Glomerular endothelial cell (primary cell): ENCODE data around the gene IRF7. TPM values are rescaled to one million over a fixed set of nuclear protein-coding genes. Genes with fewer than 3 reads are reported as not detected.

ENCODE experiments used
- DNase-seq: peaks from one replicate; pipeline ENCODE4 v3.0.0-alpha.2; 2011; ENCODE audit warnings: low read depth, low spot score; ENCODE audit errors: extremely low read depth
- total RNA-seq: library from RNA; depleted of rRNA; stranded (reverse); fragments of >200 nt; gene quantifications from 2 replicates; pipeline ENCODE4 v1.2.3, GENCODE V29; 2015

Gene IRF7
- total RNA-seq, 1 donor from 2014 or later, result 66.5 TPM

DNA sequence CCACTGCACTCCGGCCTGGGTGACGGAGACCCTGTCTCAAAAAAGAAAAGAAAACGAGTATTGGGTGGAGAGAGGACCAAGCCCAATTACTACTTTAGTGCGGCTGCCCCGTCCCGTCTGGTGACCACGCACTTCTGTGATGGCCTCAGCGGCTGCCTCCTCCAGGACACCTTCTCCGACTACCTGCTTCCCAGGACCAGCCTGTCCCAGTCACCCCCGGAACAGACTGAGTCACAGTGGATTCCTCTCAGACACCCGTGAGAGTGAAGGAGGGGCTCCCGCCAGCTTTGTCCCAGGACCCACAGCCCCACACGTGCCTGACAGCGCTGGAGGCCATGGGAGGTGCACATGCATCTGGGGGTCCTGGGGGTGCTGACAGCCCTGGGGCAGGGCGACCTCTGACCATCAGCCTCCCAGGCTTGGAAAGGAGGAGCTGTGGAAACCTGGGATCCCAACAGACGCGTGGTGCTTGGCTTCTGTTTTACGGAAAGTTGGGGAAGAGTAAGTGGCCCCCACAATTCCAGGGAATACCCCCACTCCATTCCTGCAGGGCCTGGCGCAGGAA is 26.1 kb upstream of the IRF7 start:
- DNase-seq, result no peak

- DNase-seq, result no peak
These were observed 24.4 kb upstream of the IRF7 start for GRCh38 chr11:640021-640706.

DNA sequence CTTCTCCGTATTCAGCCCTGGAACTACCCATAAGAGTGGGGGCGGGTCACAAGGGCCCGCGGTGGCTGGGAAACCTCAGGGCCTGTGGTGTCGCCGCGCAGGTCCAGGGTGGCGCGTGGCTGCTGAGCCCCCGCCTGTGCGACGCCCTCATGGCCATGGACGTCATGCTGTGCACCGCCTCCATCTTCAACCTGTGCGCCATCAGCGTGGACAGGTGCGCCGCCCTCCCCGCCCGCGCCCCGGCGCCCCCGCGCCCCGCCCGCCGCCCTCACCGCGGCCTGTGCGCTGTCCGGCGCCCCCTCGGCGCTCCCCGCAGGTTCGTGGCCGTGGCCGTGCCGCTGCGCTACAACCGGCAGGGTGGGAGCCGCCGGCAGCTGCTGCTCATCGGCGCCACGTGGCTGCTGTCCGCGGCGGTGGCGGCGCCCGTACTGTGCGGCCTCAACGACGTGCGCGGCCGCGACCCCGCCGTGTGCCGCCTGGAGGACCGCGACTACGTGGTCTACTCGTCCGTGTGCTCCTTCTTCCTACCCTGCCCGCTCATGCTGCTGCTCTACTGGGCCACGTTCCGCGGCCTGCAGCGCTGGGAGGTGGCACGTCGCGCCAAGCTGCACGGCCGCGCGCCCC is 23.7 kb upstream of the IRF7 start:
- no peak for DNase-seq

GRCh38 chr11:638631-639331 is 23.0 kb upstream of the IRF7 start:
- no peak for DNase-seq

DNA sequence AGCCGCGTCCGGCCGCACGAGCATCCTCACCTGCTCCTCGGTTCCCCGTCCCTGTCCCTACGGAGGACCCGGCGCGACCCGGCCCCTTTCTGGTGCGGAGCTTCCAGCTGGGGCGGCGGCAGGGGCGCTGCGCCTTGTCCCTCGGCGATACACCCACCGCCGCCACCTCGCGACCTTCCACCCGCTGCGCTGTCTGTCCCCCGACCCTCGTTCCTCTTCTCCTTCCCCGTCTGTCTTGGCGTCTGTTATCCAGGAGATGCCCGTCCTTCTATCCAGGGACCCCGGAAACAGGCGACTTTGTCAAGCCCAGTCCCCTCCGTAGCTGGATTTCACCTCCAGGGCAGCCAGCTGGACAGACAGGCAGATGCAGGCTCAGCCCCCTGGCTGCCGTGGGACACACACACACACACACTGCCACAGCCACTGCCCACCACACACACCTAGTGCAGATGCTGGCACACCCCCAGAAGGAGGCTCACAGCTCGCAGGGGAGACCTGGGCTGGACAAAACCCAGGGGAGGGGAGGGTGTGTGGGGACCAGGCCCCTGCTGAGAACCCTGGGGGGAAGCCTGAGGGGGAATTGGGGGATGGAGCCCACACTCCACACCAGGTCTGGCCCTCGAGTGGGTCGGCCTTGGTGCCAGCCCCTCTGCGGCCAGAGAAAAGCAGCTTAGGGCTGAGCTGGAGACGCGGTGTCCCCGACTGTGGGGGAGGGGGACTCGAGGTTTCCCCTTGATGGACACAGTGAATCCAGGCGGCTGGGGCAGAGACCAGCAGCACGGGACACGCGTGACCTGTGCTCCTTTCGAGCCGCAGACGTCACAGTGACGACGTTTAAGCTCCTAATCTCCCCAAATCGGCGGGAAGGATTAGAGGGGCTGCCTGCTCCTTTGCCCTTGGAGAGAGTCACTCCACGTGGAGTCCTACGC is 22.1 kb upstream of the IRF7 start:
- DNase-seq, result no peak

GRCh38 chr11:637333-637592 is 21.5 kb upstream of the IRF7 start:
- no peak for DNase-seq

GRCh38 chr11:636511-637332 is 21.0 kb upstream of the IRF7 start, which contains the start of gene DRD4:
DRD4 (plus strand) TSS chr11:637269; CDS start chr11:637305, 36 bp downstream.
- DNase-seq, result no peak

DNA sequence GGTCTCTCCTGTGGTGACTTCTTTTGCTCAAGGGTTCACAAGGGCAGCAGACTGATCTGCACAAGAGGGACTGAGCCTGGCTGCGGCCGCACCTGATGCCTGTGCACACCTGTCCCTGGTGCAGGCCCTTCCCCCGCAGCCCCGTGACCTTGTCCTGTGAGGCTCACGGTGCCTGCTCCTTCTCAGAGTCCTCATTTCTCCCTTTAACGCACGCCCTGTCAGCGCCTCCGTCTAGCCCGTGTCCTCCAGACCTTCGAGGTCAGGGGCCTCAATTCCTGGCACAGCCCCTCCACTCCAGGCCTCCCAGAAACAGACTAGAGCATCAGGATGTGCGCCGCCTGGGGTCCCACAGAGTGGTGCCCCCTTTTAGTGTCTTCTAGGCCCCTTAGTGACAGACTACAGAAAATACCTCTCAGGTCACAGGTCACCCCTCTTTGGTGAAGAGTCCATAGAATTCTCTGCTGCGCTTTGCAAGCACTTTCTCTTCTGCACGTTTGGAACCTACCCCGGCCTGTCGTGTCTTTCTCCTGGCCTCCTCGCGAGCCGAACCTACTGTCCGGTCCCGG is 20.3 kb upstream of the IRF7 start:
- no peak for DNase-seq

GRCh38 chr11:630871-631270 is 15.1 kb upstream of the IRF7 start:
- no peak for DNase-seq

- DNase-seq, result no peak
These were observed 13.5 kb upstream of the IRF7 start for GRCh38 chr11:629237-629583.

DNA sequence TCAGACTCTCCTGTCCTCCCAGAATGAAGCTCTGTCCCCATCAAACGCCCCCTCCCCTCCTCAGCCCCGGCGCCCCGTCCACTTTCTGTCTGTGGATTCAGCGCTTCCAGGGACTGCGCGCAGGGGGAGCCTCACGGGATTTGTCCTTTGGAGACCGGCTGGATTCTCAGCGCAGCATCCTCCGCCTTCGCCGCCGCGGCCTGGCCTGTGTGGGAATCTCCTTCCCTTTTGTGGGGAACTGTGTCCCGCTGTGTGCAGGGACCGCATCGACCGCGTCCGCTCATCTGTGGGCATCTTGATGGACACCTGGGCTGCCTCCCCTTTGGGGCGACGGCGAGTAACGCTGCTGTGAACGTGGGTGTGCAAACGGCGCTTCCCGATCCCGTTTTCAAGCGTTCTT is 12.3 kb upstream of the IRF7 start:
- no peak for DNase-seq

DNA sequence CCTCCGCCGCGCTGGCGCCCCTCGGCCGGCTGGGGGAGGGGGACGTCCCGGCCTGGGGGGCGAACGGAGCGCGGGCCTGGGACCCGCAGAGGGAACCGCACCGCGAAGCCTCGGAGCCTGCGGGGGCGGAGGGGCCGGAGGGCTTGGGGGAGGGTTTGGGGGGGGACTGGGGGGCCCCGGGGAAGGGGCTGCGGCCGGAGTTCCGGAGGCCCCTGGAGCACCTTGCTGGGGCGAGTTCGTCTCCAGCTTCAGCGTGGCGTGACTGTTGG is 11.5 kb upstream of the IRF7 start:
- no peak for DNase-seq

- no peak for DNase-seq
These were observed 10.9 kb upstream of the IRF7 start, which contains the start of gene SCT for GRCh38 chr11:626475-627307. SCT (minus strand) TSS chr11:627181; CDS start chr11:627143, 38 bp downstream.

DNA sequence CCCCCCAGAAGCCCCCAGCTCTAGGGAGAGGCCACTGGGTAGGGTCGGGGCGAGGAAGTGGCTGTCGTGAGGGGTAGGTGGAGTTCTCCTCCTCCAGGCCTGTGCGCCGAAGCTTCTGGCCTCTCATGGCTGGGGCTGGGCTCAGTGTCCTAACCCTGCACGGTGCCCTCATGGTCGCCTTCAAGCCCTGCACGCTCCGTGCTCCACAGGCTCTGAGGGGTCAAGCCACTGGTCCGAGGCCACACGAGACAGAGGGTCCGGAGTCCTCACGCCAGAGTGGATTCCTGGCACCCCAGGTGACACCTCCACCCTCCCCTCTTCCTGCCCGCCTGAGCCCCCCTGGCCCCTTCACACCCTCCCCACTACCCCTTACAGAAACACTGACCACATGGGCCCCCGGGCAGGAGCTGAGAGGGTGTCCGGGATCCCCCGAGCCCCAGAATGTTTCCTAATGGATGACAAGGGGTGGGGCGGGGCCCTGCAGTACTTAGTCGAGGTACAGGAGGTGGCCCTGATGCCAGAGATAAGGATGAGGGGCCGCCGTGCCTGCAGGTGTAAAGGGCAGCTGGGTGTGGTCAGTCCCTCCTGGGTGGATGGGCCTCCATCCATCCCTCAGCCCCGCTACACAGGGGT is 10.0 kb upstream of the IRF7 start:
- DNase-seq, result no peak

- no peak for DNase-seq
These were observed 9.2 kb upstream of the IRF7 start, which contains the start of gene CDHR5 for GRCh38 chr11:624705-625635. CDHR5 (minus strand) TSS chr11:624955; CDS start chr11:624902, 53 bp downstream.

DNA sequence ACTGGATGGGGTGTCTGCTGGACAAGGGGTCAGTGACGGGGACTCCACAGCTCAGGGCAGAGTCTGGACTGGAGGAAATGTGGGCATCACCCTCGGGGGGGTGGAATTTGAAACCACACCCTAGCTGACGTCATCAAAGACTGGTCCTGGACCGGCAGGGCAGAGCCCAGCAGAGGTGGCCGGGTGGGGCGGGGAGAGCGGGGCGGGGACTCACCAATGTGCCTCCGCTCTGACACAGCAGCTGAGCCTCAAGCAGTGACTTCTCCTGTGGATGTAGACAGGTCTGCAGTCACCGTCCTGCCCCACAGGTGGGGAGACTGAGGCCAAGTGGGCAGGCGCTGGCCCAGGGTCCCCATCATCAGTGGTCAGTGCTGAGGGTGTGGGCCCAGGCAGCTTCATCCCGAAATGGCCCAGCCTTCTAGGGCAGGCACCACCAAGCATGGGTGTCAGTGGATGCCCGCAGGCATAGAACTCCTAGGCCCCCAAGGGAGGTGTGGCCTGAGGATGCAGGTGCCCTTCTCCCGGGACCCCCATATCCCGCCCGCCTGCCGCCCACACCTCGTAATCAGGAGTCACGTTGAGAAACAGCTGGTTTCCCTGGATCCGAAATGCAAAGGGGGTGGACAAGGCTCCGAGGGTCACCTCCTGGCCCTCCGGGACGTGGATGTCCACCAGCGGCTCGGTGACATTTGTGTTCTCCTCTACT is 8.4 kb upstream of the IRF7 start:
- no peak for DNase-seq

DNA sequence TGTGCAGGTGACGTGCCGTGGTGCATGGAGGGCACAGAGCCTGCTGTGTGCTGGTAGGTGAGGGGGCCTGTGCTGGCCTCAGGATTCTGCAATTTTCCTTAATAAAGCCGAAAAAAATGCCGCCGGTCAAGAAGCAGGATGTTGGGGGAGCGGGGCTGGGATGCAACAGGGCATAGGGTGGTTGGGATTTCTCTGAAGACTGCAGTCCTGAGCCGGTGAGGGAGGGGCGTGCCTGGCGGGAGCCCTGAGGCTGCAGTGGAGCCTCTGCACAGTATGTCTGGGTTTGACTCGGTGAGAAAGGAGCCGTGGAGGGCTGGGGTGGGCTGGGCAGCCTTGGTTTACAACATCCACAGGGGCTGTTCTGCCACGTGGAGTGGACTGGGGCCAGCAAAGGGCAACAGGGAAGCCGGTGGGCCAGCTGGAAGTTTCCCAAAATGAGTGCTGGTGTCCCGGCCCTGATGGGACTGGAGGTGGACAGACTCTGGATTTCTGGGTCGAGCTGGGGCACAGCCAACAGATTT is 7.7 kb upstream of the IRF7 start:
- no peak for DNase-seq
